Brain microvascular endothelial cell (primary cell): ENCODE results near the gene ARHGAP10.

Experiments used
- DNase-seq: peaks from one replicate; pipeline ENCODE4 v3.0.0-alpha.2; 2020
- H3K27ac ChIP-seq: fragments of 250-450 bp; sonication (Bioruptor Pico); 2 replicates; pipeline ENCODE4 v1.5.1; 2020; ENCODE audit warnings: mild to moderate bottlenecking, moderate library complexity
- H3K27me3 ChIP-seq: fragments of 250-450 bp; sonication (Bioruptor Pico); replicated peaks from 2 replicates; pipeline ENCODE4 v1.5.1; 2020; ENCODE audit warnings: mild to moderate bottlenecking
- H3K36me3 ChIP-seq: fragments of 250-450 bp; sonication (Bioruptor Pico); replicated peaks from 2 replicates; pipeline ENCODE4 v1.5.1; 2020; ENCODE audit warnings: mild to moderate bottlenecking
- H3K4me3 ChIP-seq: 2 replicates; pipeline ENCODE4 v1.5.1; 2011; ENCODE audit warnings: low read depth, mild to moderate bottlenecking, control low read depth, low read length, moderate library complexity
- CTCF ChIP-seq: IDR thresholded peaks from 2 replicates; pipeline ENCODE4 v1.5.1; 2011; ENCODE audit warnings: low read depth, mild to moderate bottlenecking, moderate library complexity, low read length, control low read depth, inconsistent platforms; ENCODE audit errors: missing control alignments
- in situ Hi-C: cut with HindIII; loops from 2 replicates; pipeline ENCODE4 v1.10.0; 2017; ENCODE audit warnings: low sequenced_read_pairs, low pct_ligation_motif_present

Gene ARHGAP10

GRCh38 chr4:147753047-147753446 lies 21.2 kb downstream of the ARHGAP10 start:
- in situ Hi-C loops, result no loop called here
- TF ChIP-seq CTCF, result no peak
- Histone ChIP-seq H3K27ac (peak overlapping the region; percentile 69), H3K27me3 (no peaks in the 10 kb centered on the region), H3K4me3 (no peak overlapping the region), H3K36me3 (peaks cover under 1% of the 10 kb centered on the region)
- no peak for DNase-seq

- no peaks in the 10 kb centered on the region for H3K36me3 ChIP-seq
- peak; percentile 81 for DNase-seq
- TF ChIP-seq CTCF, result no peak
- in situ Hi-C loops, result no loop called here
- H3K27me3 ChIP-seq, result no peaks in the 10 kb centered on the region
- no peak overlapping the region for H3K4me3 ChIP-seq
- peak overlapping the region; percentile 69 for H3K27ac ChIP-seq
These were observed 22.2 kb downstream of the ARHGAP10 start for GRCh38 chr4:147754037-147754445.

GRCh38 chr4:147755561-147756295 lies 23.8 kb downstream of the ARHGAP10 start:
- TF ChIP-seq CTCF, result no peak
- in situ Hi-C loops, result no loop called here
- Histone ChIP-seq H3K27me3 (no peaks in the 10 kb centered on the region), H3K27ac (peak overlapping the region; percentile 46), H3K4me3 (no peak overlapping the region), H3K36me3 (no peaks in the 10 kb centered on the region)
- DNase-seq, result no peak

- in situ Hi-C loops, result no loop called here
- H3K27ac ChIP-seq, result no peak overlapping the region
- no peak overlapping the region for H3K4me3 ChIP-seq
- no peak for TF ChIP-seq CTCF
- no peaks in the 10 kb centered on the region for H3K27me3 ChIP-seq
- no peak for DNase-seq
- no peaks in the 10 kb centered on the region for H3K36me3 ChIP-seq
These were observed 24.5 kb downstream of the ARHGAP10 start for GRCh38 chr4:147756417-147756816.

GRCh38 chr4:147760176-147760575 lies 28.3 kb downstream of the ARHGAP10 start:
- in situ Hi-C loops, result no loop called here
- Histone ChIP-seq H3K27me3 (no peaks in the 10 kb centered on the region), H3K36me3 (no peaks in the 10 kb centered on the region), H3K4me3 (no peak overlapping the region), H3K27ac (no peak overlapping the region)
- no peak for TF ChIP-seq CTCF
- DNase-seq, result no peak

GRCh38 chr4:147760695-147761094 lies 28.8 kb downstream of the ARHGAP10 start:
- H3K27me3 ChIP-seq, result no peaks in the 10 kb centered on the region
- no peak for DNase-seq
- no peak overlapping the region for H3K27ac ChIP-seq
- H3K4me3 ChIP-seq, result no peak overlapping the region
- in situ Hi-C loops, result no loop called here
- H3K36me3 ChIP-seq, result no peaks in the 10 kb centered on the region
- TF ChIP-seq CTCF, result no peak
